ENCODE results near the gene TECTA. TPM values are rescaled to one million over a fixed set of nuclear protein-coding genes. Genes with fewer than 3 reads are reported as not detected.

TECTA gene
- polyA plus RNA-seq, 1 of the 3 experiments (the other 2 are of a cell fraction), result 0.58 TPM

DNA sequence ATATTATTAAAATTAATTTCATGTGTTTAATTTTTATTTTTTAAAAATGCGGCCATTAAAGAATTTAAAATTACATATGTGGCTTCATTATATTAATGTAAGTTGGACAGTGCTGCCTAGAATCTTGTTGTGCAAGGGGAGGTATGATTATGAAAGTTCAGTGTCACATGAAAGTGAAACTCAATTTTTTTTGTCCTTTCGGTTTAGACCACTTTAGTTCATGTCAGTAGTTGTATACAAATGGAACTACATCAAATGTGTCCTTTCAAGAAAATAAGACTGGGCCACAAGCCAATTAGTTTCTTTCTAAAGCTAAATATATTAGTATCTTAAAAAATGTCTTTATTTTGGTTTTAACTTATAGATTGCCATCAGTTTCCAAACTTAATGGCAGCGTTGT lies 41.4 kb upstream of the TECTA start:
- no peak overlapping the region for H3K4me2 ChIP-seq
- no peaks in the 10 kb centered on the region for H4K20me1 ChIP-seq (ENCODE audit: insufficient read depth)
- H3K27ac ChIP-seq (ENCODE audit: low read depth in 2 of 2, low read length in 1 of 2), result no peak overlapping the region
- 97% methylated on average over 3 of the region's 3 CpGs for WGBS (ENCODE audit: low lambda C conversion rate)
- no peaks in the 10 kb centered on the region for H3K27me3 ChIP-seq (ENCODE audit: insufficient read depth)
- H3K9me3 ChIP-seq, result no peaks in the 10 kb centered on the region
- H3F3A ChIP-seq (replicated peaks; ENCODE audit: insufficient read depth), result peaks cover 3% of the 10 kb centered on the region
- H3K9ac ChIP-seq, result no peak overlapping the region
- no peak overlapping the region for H3K4me3 ChIP-seq (ENCODE audit: low read depth in 2 of 2, low read length in 1 of 2)
- no peak for TF ChIP-seq EP300 (IDR thresholded peaks at IDR 0.05; ENCODE audit: borderline replicate concordance in 1 of 2, low read depth in 1 of 2, low read length in 1 of 2)
- no peak for TF ChIP-seq FOSL2 (IDR thresholded peaks at IDR 0.05; ENCODE audit: borderline replicate concordance, low read depth)
- TF ChIP-seq SIN3A (IDR thresholded peaks at IDR 0.05; ENCODE audit: borderline replicate concordance, low read depth, low read length), result no peak
- no peak for TF ChIP-seq CTCF (IDR thresholded peaks at IDR 0.05)
- TF ChIP-seq TAF1 (IDR thresholded peaks at IDR 0.05; ENCODE audit: borderline replicate concordance, low read depth, low read length), result no peak
- no peak for TF ChIP-seq POLR2AphosphoS5 (IDR thresholded peaks at IDR 0.05; ENCODE audit: low read depth, low read length)
- TF ChIP-seq JUND (IDR thresholded peaks at IDR 0.05), result no peak
- no peak for TF ChIP-seq GATA2 (CRISPR knock-in tag; IDR thresholded peaks at IDR 0.05)
- no peak for TF ChIP-seq MAX (IDR thresholded peaks at IDR 0.05; ENCODE audit: low read depth)
- no peak for TF ChIP-seq EZH2phosphoT487 (IDR thresholded peaks at IDR 0.05; ENCODE audit: borderline replicate concordance, low read depth)
- TF ChIP-seq IRF3 (IDR thresholded peaks at IDR 0.05; ENCODE audit: low read depth, low read length), result no peak
- TF ChIP-seq, protein P1, sequence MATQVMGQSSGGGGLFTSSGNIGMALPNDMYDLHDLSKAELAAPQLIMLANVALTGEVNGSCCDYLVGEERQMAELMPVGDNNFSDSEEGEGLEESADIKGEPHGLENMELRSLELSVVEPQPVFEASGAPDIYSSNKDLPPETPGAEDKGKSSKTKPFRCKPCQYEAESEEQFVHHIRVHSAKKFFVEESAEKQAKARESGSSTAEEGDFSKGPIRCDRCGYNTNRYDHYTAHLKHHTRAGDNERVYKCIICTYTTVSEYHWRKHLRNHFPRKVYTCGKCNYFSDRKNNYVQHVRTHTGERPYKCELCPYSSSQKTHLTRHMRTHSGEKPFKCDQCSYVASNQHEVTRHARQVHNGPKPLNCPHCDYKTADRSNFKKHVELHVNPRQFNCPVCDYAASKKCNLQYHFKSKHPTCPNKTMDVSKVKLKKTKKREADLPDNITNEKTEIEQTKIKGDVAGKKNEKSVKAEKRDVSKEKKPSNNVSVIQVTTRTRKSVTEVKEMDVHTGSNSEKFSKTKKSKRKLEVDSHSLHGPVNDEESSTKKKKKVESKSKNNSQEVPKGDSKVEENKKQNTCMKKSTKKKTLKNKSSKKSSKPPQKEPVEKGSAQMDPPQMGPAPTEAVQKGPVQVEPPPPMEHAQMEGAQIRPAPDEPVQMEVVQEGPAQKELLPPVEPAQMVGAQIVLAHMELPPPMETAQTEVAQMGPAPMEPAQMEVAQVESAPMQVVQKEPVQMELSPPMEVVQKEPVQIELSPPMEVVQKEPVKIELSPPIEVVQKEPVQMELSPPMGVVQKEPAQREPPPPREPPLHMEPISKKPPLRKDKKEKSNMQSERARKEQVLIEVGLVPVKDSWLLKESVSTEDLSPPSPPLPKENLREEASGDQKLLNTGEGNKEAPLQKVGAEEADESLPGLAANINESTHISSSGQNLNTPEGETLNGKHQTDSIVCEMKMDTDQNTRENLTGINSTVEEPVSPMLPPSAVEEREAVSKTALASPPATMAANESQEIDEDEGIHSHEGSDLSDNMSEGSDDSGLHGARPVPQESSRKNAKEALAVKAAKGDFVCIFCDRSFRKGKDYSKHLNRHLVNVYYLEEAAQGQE (IDR thresholded peaks at IDR 0.05; ENCODE audit: low read depth, low read length), result no peak
- TF ChIP-seq, protein P2, sequence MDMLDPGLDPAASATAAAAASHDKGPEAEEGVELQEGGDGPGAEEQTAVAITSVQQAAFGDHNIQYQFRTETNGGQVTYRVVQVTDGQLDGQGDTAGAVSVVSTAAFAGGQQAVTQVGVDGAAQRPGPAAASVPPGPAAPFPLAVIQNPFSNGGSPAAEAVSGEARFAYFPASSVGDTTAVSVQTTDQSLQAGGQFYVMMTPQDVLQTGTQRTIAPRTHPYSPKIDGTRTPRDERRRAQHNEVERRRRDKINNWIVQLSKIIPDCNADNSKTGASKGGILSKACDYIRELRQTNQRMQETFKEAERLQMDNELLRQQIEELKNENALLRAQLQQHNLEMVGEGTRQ (IDR thresholded peaks at IDR 0.05; ENCODE audit: borderline replicate concordance, low read depth, low read length), result no peak
- TF ChIP-seq MXI1 (IDR thresholded peaks at IDR 0.05; ENCODE audit: low read depth, low read length), result no peak
- TF ChIP-seq YY1 (IDR thresholded peaks at IDR 0.05; ENCODE audit: low read depth), result no peak
- TF ChIP-seq SMC3 (IDR thresholded peaks at IDR 0.05; ENCODE audit: low read depth, low read length), result no peak
- TF ChIP-seq FOXM1 (IDR thresholded peaks at IDR 0.05; ENCODE audit: low read depth), result no peak
- TF ChIP-seq, protein P3, sequence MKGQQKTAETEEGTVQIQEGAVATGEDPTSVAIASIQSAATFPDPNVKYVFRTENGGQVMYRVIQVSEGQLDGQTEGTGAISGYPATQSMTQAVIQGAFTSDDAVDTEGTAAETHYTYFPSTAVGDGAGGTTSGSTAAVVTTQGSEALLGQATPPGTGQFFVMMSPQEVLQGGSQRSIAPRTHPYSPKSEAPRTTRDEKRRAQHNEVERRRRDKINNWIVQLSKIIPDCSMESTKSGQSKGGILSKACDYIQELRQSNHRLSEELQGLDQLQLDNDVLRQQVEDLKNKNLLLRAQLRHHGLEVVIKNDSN (IDR thresholded peaks at IDR 0.05; ENCODE audit: borderline replicate concordance, low read depth), result no peak
- no peak for TF ChIP-seq RXRA (IDR thresholded peaks at IDR 0.05; ENCODE audit: borderline replicate concordance, low read depth)
- TF ChIP-seq GABPA (IDR thresholded peaks at IDR 0.05; ENCODE audit: low read depth), result no peak
- H3K79me2 ChIP-seq (ENCODE audit: insufficient read depth), result no peaks in the 10 kb centered on the region
- H2AFZ ChIP-seq (ENCODE audit: low read depth), result no peak overlapping the region
- H3K36me3 ChIP-seq (replicated peaks in 1 of 2; ENCODE audit: control insufficient read depth in 1 of 2, insufficient read depth in 2 of 2, low read length in 1 of 2), result peaks cover 77 to 96% of the 10 kb centered on the region in 2 experiments
- no peak for DNase-seq
- no peaks in the 10 kb centered on the region for H3K9me2 ChIP-seq
- ChIA-PET POLR2A (no interaction called here), CTCF (interaction anchor here (0.7 to 1.6 kb wide), 2 partner anchors 21 to 267 kb away, joined by 3 read pairs; no protein-coding TSS in a partner anchor)
- no peaks in the 10 kb centered on the region for H3K4me1 ChIP-seq (ENCODE audit: control insufficient read depth in 1 of 2, insufficient read depth in 2 of 2, low read depth in 1 of 2, low read length in 1 of 2)
